Body of pancreas (tissue), 4 donors: Measurements from ENCODE around the gene ZNF439.
"Not testable (repeated sequence)": the region's sequence is repeated elsewhere in the genome, so short reads cannot be mapped to it uniquely, and the experiment has no call there.

Experiments
- POLR2A ChIP-seq, 3 donors: fragments of 450-650 bp; IDR thresholded peaks; one replicate each; pipeline ENCODE4 v1.6.1; 2016; ENCODE audit warnings: antibody characterized with exemption in 3 of 3, mild to moderate bottlenecking in 2 of 3
- TF ChIP-seq, protein P1 (sequence below), 7 experiments: fragments of 450-650 bp in 4 of 7; fragments of 200-600 bp in 3 of 7; sonication (generic) in 3 of 7; IDR thresholded peaks; one replicate each; pipeline ENCODE4 v1.5.1; 2016 to 2019; ENCODE audit warnings: antibody characterized with exemption in 7 of 7

DNA sequence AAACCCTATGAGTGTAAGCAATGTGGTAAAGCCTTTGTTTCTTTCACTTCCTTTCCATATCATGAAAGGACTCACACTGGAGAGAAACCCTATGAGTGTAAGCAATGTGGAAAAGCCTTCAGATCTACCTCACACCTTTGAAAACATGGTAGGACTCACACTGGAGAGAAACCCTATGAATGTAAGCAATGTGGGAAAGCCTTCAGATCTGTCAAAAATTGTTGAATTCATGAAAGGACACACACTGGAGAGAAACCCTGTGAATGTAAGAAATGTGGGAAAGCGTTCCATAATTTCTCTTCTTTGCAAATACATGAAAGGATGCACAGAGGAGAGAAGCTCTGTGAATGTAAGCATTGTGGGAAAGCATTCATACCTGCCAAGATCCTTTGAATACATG lies 63.4 kb downstream of the ZNF439 start:
- TF ChIP-seq, protein P1, sequence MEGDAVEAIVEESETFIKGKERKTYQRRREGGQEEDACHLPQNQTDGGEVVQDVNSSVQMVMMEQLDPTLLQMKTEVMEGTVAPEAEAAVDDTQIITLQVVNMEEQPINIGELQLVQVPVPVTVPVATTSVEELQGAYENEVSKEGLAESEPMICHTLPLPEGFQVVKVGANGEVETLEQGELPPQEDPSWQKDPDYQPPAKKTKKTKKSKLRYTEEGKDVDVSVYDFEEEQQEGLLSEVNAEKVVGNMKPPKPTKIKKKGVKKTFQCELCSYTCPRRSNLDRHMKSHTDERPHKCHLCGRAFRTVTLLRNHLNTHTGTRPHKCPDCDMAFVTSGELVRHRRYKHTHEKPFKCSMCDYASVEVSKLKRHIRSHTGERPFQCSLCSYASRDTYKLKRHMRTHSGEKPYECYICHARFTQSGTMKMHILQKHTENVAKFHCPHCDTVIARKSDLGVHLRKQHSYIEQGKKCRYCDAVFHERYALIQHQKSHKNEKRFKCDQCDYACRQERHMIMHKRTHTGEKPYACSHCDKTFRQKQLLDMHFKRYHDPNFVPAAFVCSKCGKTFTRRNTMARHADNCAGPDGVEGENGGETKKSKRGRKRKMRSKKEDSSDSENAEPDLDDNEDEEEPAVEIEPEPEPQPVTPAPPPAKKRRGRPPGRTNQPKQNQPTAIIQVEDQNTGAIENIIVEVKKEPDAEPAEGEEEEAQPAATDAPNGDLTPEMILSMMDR (IDR thresholded peaks at IDR 0.05) = not testable (repeated sequence)
- TF ChIP-seq POLR2A (IDR thresholded peaks at IDR 0.05) = not testable (repeated sequence)
